Esophagus muscularis mucosa (tissue), 4 donors: ENCODE data around the gene GLIS1. TPM values are rescaled to one million over a fixed set of nuclear protein-coding genes. Genes with fewer than 3 reads are reported as not detected.

Experiments
- DNase-seq: peaks from one replicate; pipeline ENCODE4 v3.0.0-alpha.2; 2017; ENCODE audit errors: extremely low spot score
- H3K27ac ChIP-seq, 4 donors: fragments of 200-600 bp; sonication (generic); replicated peaks in 1 of 4; 1 replicate in 3 of 4; 2 replicates in 1 of 4; pipeline ENCODE4 v1.5.1; 2016 to 2019; ENCODE audit warnings: mild to moderate bottlenecking in 1 of 4
- H3K27me3 ChIP-seq, 4 donors: fragments of 200-600 bp; sonication (generic); one replicate each; pipeline versions ENCODE4 v1.5.1 to v1.6.0; 2016 to 2019
- H3K36me3 ChIP-seq, 4 donors: fragments of 200-600 bp; sonication (generic); one replicate each; pipeline ENCODE4 v1.5.1; 2016 to 2019
- H3K4me1 ChIP-seq, 4 donors: fragments of 200-600 bp; sonication (generic); one replicate each; pipeline ENCODE4 v1.5.1; 2016 to 2019
- H3K4me3 ChIP-seq, 4 donors: fragments of 200-600 bp; sonication (generic); 1 replicate in 2 of 4; 2 replicates in 2 of 4; pipeline ENCODE4 v1.5.1; 2016 to 2019; ENCODE audit warnings: mild to moderate bottlenecking in 4 of 4, moderate library complexity in 1 of 4
- H3K9me3 ChIP-seq, 4 donors: fragments of 200-600 bp; sonication (generic); 1 replicate in 3 of 4; 2 replicates in 1 of 4; pipeline ENCODE4 v1.5.1; 2016 to 2019
- EP300 ChIP-seq: sonication (generic); formaldehyde crosslinking; IDR thresholded peaks from one replicate; pipeline ENCODE4 v1.6.1; 2017; ENCODE audit warnings: antibody characterized with exemption
- POLR2A ChIP-seq: fragments of 450-650 bp; IDR thresholded peaks from one replicate; pipeline ENCODE4 v1.6.1; 2017; ENCODE audit warnings: antibody characterized with exemption, moderate library complexity, mild to moderate bottlenecking, low read depth
- POLR2AphosphoS5 ChIP-seq, 2 donors: sonication (generic); formaldehyde crosslinking; IDR thresholded peaks; one replicate each; pipeline ENCODE4 v1.6.1; 2017; ENCODE audit warnings: antibody characterized with exemption in 2 of 2
- WGBS: methylation state at CpG from one replicate; pipeline ENCODE4 v1.1.5; 2018; 5-methylcytosine and 5-hydroxymethylcytosine counted together
- intact Hi-C: fragments of 100-400 bp; cut with DNase I; formaldehyde crosslinking; loops from one replicate; pipeline ENCODE4 v1.15.1; 2023
- total RNA-seq, 4 donors: library from RNA; depleted of rRNA; stranded (reverse); fragments of >200 nt; gene quantifications; one replicate each; pipeline versions ENCODE4 v1.1.0 to v1.2.1, GENCODE V29; 2016
- TF ChIP-seq, protein P1 (sequence below), 3 experiments: fragments of 200-600 bp in 2 of 3; fragments of 450-650 bp in 1 of 3; sonication (generic) in 2 of 3; IDR thresholded peaks; one replicate each; pipeline ENCODE4 v1.5.1; 2017 to 2019; ENCODE audit warnings: antibody characterized with exemption in 3 of 3, mild to moderate bottlenecking in 2 of 3, moderate library complexity in 1 of 3

The GLIS1 gene
- total RNA-seq, 4 donors from 2014 or later: 0.17 to 0.42 TPM; not detected in 2

DNA sequence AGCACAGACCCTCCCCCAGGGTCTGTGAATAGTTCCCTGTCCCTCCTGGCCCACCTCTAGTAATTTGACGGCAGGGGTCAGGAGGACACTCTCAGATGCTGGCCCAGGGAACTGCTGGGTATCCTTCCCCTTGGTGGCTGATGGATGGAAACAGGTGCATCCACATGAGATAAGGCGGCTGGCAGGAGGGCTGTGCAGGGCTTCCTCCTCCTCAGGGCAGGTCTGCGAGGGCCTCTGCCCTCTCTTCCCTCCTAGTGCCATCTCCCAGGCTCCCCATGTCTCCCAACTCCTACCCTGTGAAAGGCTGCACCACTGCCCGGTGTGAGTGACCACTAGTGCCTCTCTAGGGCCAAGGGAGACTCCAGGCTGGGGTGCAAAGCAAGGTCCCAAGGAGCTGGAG, 123.9 kb downstream of the GLIS1 start:
- TF ChIP-seq EP300 (no peak), POLR2A (no peak)
- intact Hi-C loops: no loop called here
- H3K4me1 ChIP-seq: peaks cover 0 to 2% (median 0%) of the 10 kb centered on the region in 4 donors
- no peak for DNase-seq
- H3K36me3 ChIP-seq: no peaks in the 10 kb centered on the region
- no peak overlapping the region for H3K27ac ChIP-seq
- 51% methylated on average over 4 of the region's 4 CpGs for WGBS
- H3K4me3 ChIP-seq: no peak overlapping the region
- H3K27me3 ChIP-seq: no peaks in the 10 kb centered on the region
- H3K9me3 ChIP-seq: peaks cover 0 to 19% (median 15%) of the 10 kb centered on the region in 4 donors

DNA sequence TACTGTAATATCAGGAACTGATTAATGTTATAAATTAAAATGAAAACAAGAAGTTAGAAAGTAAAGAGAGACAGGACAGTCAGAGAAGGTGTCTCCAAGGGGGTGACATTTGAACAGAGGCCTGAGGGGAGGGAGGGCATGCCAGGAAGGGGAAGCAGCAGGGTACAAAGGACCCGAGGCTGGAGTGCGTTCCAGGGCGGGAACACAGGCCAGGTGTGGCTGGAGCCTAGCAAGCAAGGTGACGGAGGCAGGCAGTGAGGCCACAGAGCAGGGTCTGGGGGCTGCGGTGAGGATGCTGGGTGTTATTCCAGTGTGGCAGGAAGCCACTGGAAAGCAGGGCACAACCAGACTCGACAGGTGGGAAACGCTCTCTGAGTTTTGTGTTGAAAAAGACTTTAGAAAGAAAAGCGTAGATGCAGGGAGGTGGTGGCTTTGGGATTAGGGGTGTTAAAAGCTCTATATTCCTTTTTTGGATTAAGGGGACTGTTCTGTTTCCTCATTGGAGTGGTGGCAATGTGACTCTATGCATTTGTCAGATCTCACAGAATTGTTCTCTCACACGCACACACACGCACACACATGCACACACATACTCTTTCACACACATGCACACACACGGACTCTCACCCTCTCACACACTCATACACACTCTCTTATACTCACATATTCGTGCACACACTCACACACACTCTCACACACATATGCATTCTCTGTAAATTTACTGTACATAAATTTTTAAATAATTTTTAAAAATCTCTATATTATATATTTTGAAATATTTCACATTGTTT, 124.5 kb downstream of the GLIS1 start:
- H3K27me3 ChIP-seq: no peaks in the 10 kb centered on the region
- no peak for DNase-seq
- peaks cover 0 to 26% (median 18%) of the 10 kb centered on the region in 4 donors for H3K9me3 ChIP-seq
- H3K27ac ChIP-seq: no peak overlapping the region
- intact Hi-C loops: no loop called here
- H3K4me1 ChIP-seq: no peaks in the 10 kb centered on the region
- TF ChIP-seq POLR2A: no peak
- TF ChIP-seq, protein P1, sequence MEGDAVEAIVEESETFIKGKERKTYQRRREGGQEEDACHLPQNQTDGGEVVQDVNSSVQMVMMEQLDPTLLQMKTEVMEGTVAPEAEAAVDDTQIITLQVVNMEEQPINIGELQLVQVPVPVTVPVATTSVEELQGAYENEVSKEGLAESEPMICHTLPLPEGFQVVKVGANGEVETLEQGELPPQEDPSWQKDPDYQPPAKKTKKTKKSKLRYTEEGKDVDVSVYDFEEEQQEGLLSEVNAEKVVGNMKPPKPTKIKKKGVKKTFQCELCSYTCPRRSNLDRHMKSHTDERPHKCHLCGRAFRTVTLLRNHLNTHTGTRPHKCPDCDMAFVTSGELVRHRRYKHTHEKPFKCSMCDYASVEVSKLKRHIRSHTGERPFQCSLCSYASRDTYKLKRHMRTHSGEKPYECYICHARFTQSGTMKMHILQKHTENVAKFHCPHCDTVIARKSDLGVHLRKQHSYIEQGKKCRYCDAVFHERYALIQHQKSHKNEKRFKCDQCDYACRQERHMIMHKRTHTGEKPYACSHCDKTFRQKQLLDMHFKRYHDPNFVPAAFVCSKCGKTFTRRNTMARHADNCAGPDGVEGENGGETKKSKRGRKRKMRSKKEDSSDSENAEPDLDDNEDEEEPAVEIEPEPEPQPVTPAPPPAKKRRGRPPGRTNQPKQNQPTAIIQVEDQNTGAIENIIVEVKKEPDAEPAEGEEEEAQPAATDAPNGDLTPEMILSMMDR (IDR thresholded peaks at IDR 0.05): no peak
- TF ChIP-seq EP300: no peak
- TF ChIP-seq POLR2AphosphoS5 (IDR thresholded peaks at IDR 0.05): no peak
- WGBS: 78% methylated on average over 12 of the region's 12 CpGs
- H3K4me3 ChIP-seq: no peak overlapping the region
- H3K36me3 ChIP-seq: no peaks in the 10 kb centered on the region

DNA sequence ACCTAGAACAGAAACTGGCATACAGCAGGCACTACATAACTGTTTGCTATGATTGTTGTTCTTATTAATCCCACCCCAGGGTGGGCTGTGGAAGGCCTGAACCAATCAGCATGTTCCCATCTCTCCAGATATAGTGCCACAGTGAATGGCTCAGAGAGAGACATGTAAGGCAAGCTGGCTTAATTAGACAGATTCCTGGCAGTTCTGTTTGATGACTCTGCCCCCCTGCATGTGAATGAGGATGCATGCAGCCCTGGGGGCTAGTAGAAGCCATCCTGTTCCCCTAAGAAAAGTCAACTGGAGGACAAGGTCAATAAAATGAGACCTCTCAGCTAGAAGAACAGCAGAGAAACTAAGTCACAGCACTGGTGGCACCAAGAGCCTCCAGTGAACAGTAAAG, 130.3 kb downstream of the GLIS1 start:
- H3K36me3 ChIP-seq: no peaks in the 10 kb centered on the region
- H3K27me3 ChIP-seq: no peaks in the 10 kb centered on the region
- no peaks in the 10 kb centered on the region for H3K4me1 ChIP-seq
- H3K27ac ChIP-seq: no peak overlapping the region
- intact Hi-C loops: no loop called here
- no peak for DNase-seq
- TF ChIP-seq EP300: no peak
- TF ChIP-seq, protein P1 (IDR thresholded peaks at IDR 0.05): no peak
- TF ChIP-seq POLR2AphosphoS5 (IDR thresholded peaks at IDR 0.05): no peak
- no peak for TF ChIP-seq POLR2A
- no peak overlapping the region for H3K4me3 ChIP-seq
- peaks cover 0 to 27% (median 18%) of the 10 kb centered on the region in 4 donors for H3K9me3 ChIP-seq

DNA sequence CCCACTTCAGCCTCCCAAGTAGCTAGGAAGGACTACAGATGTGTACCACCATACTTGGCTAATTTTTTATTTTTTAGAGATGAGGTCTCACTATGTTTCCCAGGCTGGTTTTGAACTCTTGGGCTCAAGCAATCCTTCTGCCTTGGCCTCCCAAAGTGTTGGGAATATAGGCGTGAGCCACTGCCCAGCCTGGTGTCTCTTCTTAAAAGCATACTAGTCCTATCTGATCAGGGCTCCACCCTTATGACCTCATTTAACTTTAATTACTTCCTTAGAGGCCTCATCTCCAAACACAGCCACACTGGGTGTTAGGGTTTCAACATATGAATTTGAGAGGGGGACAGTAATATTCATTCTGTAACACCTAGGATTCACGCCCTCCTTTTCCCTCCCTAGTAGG, 130.9 kb downstream of the GLIS1 start:
- WGBS: 88% methylated on average over 2 of the region's 2 CpGs
- Histone ChIP-seq H3K9me3 (peaks cover 0 to 27% (median 18%) of the 10 kb centered on the region in 4 donors), H3K4me3 (no peak overlapping the region), H3K27ac (no peak overlapping the region), H3K27me3 (no peaks in the 10 kb centered on the region), H3K4me1 (no peaks in the 10 kb centered on the region), H3K36me3 (no peaks in the 10 kb centered on the region)
- no peak for DNase-seq
- intact Hi-C loops: no loop called here
- TF ChIP-seq POLR2AphosphoS5 (IDR thresholded peaks at IDR 0.05) (no peak), EP300 (no peak), POLR2A (no peak)
- TF ChIP-seq, protein P1 (IDR thresholded peaks at IDR 0.05): no peak

DNA sequence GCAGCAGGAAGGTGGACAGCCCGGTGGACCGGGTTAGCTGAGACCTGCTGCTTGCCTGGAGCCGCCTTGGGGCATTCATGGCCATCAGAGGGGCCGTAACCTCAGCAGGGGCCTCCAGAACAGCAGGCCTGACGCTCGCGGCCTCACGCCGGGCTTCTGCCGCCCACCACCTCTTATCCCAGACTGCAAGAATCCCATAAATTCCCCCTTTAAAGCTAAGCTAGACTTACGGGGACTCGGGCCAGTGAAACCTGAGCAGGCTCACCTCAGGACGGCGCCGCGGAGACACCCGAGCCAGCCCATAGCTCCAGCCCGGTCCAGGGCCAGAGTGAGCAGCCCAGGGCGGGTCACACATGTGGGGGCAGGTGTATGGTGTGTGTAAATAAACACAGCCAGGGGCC, 132.3 kb downstream of the GLIS1 start:
- Histone ChIP-seq H3K9me3 (peaks cover 0 to 23% (median 15%) of the 10 kb centered on the region in 4 donors), H3K27ac (no peak overlapping the region), H3K4me1 (no peaks in the 10 kb centered on the region), H3K36me3 (no peaks in the 10 kb centered on the region), H3K27me3 (no peaks in the 10 kb centered on the region), H3K4me3 (no peak overlapping the region)
- TF ChIP-seq, protein P1 (IDR thresholded peaks at IDR 0.05): no peak
- TF ChIP-seq EP300 (no peak), POLR2AphosphoS5 (IDR thresholded peaks at IDR 0.05) (no peak), POLR2A (no peak)
- intact Hi-C loops: no loop called here
- no peak for DNase-seq
- WGBS: 79% methylated on average over 15 of the region's 19 CpGs
